ENCODE results near the gene C18orf63.

C18orf63 gene

GRCh38 chr18:74274700-74275099, 40.9 kb upstream of the C18orf63 start:
- TF ChIP-seq CTCF (IDR thresholded peaks at IDR 0.05; ENCODE audit: borderline replicate concordance, insufficient read depth, low read depth, low read length): no peak
- H3K4me3 ChIP-seq (ENCODE audit: low read depth, low read length): no peak overlapping the region

GRCh38 chr18:74275736-74276135, 39.9 kb upstream of the C18orf63 start:
- no peak for TF ChIP-seq CTCF (IDR thresholded peaks at IDR 0.05; ENCODE audit: borderline replicate concordance, insufficient read depth, low read depth, low read length)
- no peak overlapping the region for H3K4me3 ChIP-seq (ENCODE audit: low read depth, low read length)

- no peak for TF ChIP-seq CTCF (IDR thresholded peaks at IDR 0.05; ENCODE audit: borderline replicate concordance, insufficient read depth, low read depth, low read length)
Observed at GRCh38 chr18:74276609-74277008, 39.0 kb upstream of the C18orf63 start.

GRCh38 chr18:74277296-74277695, 38.3 kb upstream of the C18orf63 start:
- H3K4me3 ChIP-seq (ENCODE audit: low read depth, low read length): no peak overlapping the region
- no peak for TF ChIP-seq CTCF (IDR thresholded peaks at IDR 0.05; ENCODE audit: borderline replicate concordance, insufficient read depth, low read depth, low read length)

More at GRCh38 chr18:74276609-74277008, 39.0 kb upstream of the C18orf63 start:
- no peak overlapping the region for H3K4me3 ChIP-seq (ENCODE audit: low read depth, low read length)

- no peak overlapping the region for H3K4me3 ChIP-seq (ENCODE audit: low read depth, low read length)
- no peak for TF ChIP-seq CTCF (IDR thresholded peaks at IDR 0.05; ENCODE audit: borderline replicate concordance, insufficient read depth, low read depth, low read length)
Observed at GRCh38 chr18:74278058-74278457, 37.6 kb upstream of the C18orf63 start.

- H3K4me3 ChIP-seq (ENCODE audit: low read depth, low read length): no peak overlapping the region
- TF ChIP-seq CTCF (IDR thresholded peaks at IDR 0.05; ENCODE audit: borderline replicate concordance, insufficient read depth, low read depth, low read length): no peak
Observed at GRCh38 chr18:74278983-74279382, 36.7 kb upstream of the C18orf63 start.

- no peak overlapping the region for H3K4me3 ChIP-seq (ENCODE audit: low read depth, low read length)
Observed at GRCh38 chr18:74281011-74281979, 34.3 kb upstream of the C18orf63 start.

More at GRCh38 chr18:74281011-74281979, 34.3 kb upstream of the C18orf63 start:
- TF ChIP-seq CTCF (IDR thresholded peaks at IDR 0.05; ENCODE audit: borderline replicate concordance, insufficient read depth, low read depth, low read length): no peak
